ENCODE data around the gene FRMD1. TPM values are rescaled to one million over a fixed set of nuclear protein-coding genes. Genes with fewer than 3 reads are reported as not detected.

Gene FRMD1
- total RNA-seq, 1 donor from 2014 or later, result not detected

- no peak overlapping the region for H3K4me2 ChIP-seq (ENCODE audit: low read length)
- H4K20me1 ChIP-seq (ENCODE audit: insufficient read depth, low read length), result no peaks in the 10 kb centered on the region
- H3K4me1 Mint-ChIP-seq (ENCODE audit: low read depth, unreplicated experiment), result no peaks in the 10 kb centered on the region
- no peaks in the 10 kb centered on the region for H3K27me3 ChIP-seq (ENCODE audit: insufficient read depth, low read length)
- H3K9ac ChIP-seq (ENCODE audit: low read length), result no peak overlapping the region
- H2AFZ ChIP-seq (ENCODE audit: low read depth, low read length), result no peak overlapping the region
- no peak overlapping the region for H3K4me3 Mint-ChIP-seq (ENCODE audit: unreplicated experiment)
- FAIRE-seq (no peak), DNase-seq (ENCODE audit: low read depth) (no peak)
- peaks cover 4% of the 10 kb centered on the region for H3K9me3 Mint-ChIP-seq (ENCODE audit: unreplicated experiment)
- no peaks in the 10 kb centered on the region for H3K36me3 ChIP-seq (ENCODE audit: insufficient read depth, low read length)
- H3K27me3 Mint-ChIP-seq (ENCODE audit: low read depth, unreplicated experiment), result peaks cover 50% of the 10 kb centered on the region
- H3K36me3 Mint-ChIP-seq (ENCODE audit: low read depth, unreplicated experiment), result no peaks in the 10 kb centered on the region
- H3K27ac Mint-ChIP-seq (ENCODE audit: unreplicated experiment), result no peak overlapping the region
- no peaks in the 10 kb centered on the region for H3K4me1 ChIP-seq (ENCODE audit: insufficient read depth, low read length)
- H3K4me3 ChIP-seq (ENCODE audit: insufficient read depth, low read depth, low read length), result no peak overlapping the region
- H3K79me2 ChIP-seq (ENCODE audit: insufficient read depth, low read length), result no peaks in the 10 kb centered on the region
- no peaks in the 10 kb centered on the region for H3K9me3 ChIP-seq (ENCODE audit: insufficient read depth, low read depth, low read length)
- no peak overlapping the region for H3K27ac ChIP-seq (ENCODE audit: low read depth, low read length)
- TF ChIP-seq EZH2 (IDR thresholded peaks at IDR 0.05; ENCODE audit: insufficient read depth, low read length), result no peak
- TF ChIP-seq, protein P1, sequence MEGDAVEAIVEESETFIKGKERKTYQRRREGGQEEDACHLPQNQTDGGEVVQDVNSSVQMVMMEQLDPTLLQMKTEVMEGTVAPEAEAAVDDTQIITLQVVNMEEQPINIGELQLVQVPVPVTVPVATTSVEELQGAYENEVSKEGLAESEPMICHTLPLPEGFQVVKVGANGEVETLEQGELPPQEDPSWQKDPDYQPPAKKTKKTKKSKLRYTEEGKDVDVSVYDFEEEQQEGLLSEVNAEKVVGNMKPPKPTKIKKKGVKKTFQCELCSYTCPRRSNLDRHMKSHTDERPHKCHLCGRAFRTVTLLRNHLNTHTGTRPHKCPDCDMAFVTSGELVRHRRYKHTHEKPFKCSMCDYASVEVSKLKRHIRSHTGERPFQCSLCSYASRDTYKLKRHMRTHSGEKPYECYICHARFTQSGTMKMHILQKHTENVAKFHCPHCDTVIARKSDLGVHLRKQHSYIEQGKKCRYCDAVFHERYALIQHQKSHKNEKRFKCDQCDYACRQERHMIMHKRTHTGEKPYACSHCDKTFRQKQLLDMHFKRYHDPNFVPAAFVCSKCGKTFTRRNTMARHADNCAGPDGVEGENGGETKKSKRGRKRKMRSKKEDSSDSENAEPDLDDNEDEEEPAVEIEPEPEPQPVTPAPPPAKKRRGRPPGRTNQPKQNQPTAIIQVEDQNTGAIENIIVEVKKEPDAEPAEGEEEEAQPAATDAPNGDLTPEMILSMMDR (IDR thresholded peaks at IDR 0.05; ENCODE audit: insufficient read depth, low read depth, low read length), result no peak
Observed at GRCh38 chr6:168064226-168064807, 14.7 kb downstream of the FRMD1 start.

DNA sequence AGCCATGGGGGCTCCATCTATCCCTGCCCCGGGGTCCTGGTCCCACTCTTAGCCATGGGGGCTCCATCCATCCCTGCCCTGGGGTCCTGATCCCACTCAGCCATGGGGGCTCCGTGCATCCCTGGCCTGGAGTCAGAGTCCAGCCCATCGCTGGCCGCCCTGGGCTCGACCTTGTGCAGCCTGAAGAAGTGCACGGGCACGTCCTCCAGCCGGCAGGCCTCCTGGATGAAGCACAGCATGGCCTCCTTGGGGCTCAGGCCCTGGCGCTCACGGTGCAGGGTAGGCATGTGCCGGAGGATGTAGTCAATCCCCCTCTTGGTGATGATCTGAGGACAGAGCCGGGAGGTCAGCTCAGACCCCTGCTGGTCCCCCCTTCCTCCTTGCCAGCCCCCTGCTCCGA is 15.6 kb downstream of the FRMD1 start:
- Histone ChIP-seq H3K4me2 (ENCODE audit: low read length) (no peak overlapping the region), H3K4me3 (ENCODE audit: insufficient read depth, low read depth, low read length) (no peak overlapping the region), H2AFZ (ENCODE audit: low read depth, low read length) (no peak overlapping the region), H3K79me2 (ENCODE audit: insufficient read depth, low read length) (no peaks in the 10 kb centered on the region), H3K4me1 (ENCODE audit: insufficient read depth, low read length) (no peaks in the 10 kb centered on the region), H3K27me3 (ENCODE audit: insufficient read depth, low read length) (no peaks in the 10 kb centered on the region), H3K36me3 (ENCODE audit: insufficient read depth, low read length) (no peaks in the 10 kb centered on the region), H4K20me1 (ENCODE audit: insufficient read depth, low read length) (no peaks in the 10 kb centered on the region), H3K27ac (ENCODE audit: low read depth, low read length) (no peak overlapping the region), H3K9me3 (ENCODE audit: insufficient read depth, low read depth, low read length) (no peaks in the 10 kb centered on the region), H3K9ac (ENCODE audit: low read length) (no peak overlapping the region)
- TF ChIP-seq, protein P1 (IDR thresholded peaks at IDR 0.05; ENCODE audit: insufficient read depth, low read depth, low read length), result no peak
- no peak for TF ChIP-seq EZH2 (IDR thresholded peaks at IDR 0.05; ENCODE audit: insufficient read depth, low read length)
- no peak for FAIRE-seq
- Mint-ChIP-seq H3K4me1 (ENCODE audit: low read depth, unreplicated experiment) (no peaks in the 10 kb centered on the region), H3K36me3 (ENCODE audit: low read depth, unreplicated experiment) (no peaks in the 10 kb centered on the region), H3K27ac (ENCODE audit: unreplicated experiment) (no peak overlapping the region), H3K9me3 (ENCODE audit: unreplicated experiment) (peaks cover 4% of the 10 kb centered on the region), H3K4me3 (ENCODE audit: unreplicated experiment) (no peak overlapping the region), H3K27me3 (ENCODE audit: low read depth, unreplicated experiment) (peaks cover 44% of the 10 kb centered on the region)
- no peak for DNase-seq (ENCODE audit: low read depth)

Data from astrocyte (in vitro differentiated cells and primary cell).